GM19463 (cell line): ENCODE data around the gene RXRA.
"Not testable (repeated sequence)": the region's sequence is repeated elsewhere in the genome, so short reads cannot be mapped to it uniquely, and the experiment has no call there.

Source experiments
- ATAC-seq: cut with Tn5 transposase; IDR thresholded peaks from one replicate; pipeline ENCODE4 v1.9.1; 2021; ENCODE audit warnings: mild to moderate bottlenecking, moderate library complexity; ENCODE audit not compliant: unreplicated experiment

Gene RXRA

GRCh38 chr9:134307674-134308638 lies 18.3 kb upstream of the RXRA start:
- no peak for ATAC-seq

DNA sequence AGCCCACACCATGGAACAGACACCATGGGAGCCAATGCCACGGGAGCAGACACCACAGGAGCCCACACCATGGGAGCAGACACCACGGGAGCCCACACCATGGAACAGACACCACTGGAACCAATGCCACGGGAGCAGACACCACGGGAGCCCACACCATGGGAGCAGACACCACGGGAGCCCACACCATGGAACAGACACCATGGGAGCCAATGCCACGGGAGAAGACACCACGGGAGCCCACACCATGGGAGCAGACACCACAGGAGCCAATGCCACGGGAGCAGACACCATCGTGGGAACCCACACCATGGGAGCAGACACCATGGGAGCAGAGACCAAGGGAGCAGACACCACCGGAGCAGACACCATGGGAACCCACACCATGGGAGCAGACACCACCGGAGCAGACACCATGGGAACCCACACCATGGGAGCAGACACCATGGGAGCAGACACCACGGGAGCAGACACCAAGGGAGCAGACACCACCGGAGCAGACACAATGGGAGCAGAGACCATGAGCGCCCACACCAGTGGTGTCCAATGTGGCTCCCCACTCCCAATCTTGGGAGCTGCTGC lies 17.5 kb upstream of the RXRA start:
- ATAC-seq, result not testable (repeated sequence)

DNA sequence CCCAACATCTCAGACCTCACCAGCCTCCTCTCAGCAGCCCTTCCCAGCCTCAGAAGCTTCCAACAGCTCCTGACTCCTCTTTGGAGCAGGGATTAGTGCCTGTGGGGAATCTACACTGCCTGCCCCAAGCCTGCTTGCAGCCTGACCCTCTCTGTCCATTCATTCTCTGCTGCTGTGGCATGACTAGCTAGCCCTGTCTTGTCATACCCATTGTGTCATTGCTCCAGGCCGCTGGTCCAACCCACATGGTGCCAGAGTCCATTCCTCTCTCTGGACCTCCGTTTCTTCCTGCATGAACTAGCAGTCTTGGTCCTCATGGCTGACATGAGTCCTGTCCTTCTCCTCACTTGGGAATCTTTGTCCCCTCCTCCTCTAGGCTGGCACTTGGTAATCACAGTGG lies 12.8 kb upstream of the RXRA start:
- ATAC-seq, result no peak

DNA sequence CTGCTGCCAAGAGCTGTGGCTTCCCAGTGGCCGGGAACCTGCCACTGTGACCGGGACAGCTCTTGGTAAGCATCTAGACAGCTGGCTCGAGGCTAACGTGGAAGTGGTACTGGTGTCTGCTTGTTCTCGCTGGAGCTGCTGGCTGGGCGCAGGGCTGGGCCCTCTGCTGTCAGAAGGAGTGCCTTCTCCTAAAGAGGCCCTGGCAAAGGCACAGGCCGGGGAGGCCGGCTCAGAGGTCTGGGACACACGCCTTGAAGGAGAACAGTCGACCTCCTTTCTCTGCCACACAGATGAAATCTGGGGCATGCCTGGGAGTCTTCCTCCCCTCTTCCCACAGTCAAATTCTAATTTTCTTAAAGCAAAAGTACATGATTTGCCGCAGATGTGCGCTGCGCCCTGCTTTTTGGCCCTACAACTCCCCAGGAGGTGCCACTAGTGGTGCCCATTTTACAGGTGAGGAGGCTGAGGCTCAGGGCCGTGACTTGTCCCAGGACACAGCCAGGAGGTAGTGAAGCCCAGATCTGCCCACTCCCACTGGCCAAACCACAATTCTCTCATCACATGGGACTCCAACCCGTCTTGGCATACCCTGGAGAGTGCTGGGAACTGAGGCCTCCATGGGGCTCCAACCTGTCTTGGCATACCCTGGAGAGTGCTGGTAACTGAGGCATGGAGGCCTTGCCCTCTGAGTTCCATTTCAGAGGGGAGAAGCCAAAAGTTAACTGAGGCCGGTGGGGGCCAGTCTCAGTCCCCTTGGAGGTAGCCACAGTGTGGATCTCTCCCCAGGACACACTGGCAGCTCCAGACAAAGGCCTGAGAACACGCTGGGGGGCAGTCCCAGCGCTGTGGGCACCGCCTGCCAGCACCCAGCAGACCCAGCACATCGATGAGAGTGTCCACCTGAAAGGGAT lies 12.0 kb upstream of the RXRA start:
- no peak for ATAC-seq

DNA sequence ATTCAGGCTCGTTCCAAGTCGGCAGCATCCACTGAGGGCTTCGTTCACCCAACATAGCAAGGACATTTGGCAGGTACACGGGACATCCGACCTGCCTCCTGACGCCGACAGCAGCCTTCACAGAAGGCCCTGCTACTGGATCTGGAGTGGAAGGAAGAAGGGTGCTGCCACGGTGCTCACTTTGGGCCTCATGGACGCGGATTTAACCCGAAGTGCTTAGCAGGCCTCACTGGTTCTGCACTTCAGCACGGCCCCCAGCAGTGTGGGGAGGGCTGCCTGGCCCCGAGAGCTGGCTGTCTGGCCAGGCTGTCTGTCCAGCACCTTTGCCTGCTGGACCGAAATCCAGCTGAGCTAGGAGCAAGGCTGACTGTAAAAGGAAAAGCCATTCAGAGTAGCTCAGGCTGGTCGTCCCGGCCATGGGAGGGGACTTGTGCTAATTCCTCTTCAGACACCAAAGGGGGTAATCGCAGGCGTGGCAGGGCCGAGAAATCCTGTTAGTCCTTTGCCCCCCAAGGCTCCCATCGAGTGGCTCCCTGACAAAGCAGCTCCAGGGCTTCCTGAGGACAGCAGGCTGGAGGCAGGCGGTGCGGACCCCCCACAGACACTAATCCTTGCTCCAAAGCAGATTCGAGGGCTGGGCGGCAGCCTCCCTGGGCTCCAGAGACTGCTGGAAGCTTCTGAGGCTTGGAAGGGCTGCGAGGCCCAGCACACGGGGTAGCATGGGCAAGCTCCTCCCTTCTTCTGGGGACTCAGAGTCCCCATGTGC lies 11.1 kb upstream of the RXRA start:
- ATAC-seq, result no peak

GRCh38 chr9:134315716-134316448 lies 10.4 kb upstream of the RXRA start:
- no peak for ATAC-seq

DNA sequence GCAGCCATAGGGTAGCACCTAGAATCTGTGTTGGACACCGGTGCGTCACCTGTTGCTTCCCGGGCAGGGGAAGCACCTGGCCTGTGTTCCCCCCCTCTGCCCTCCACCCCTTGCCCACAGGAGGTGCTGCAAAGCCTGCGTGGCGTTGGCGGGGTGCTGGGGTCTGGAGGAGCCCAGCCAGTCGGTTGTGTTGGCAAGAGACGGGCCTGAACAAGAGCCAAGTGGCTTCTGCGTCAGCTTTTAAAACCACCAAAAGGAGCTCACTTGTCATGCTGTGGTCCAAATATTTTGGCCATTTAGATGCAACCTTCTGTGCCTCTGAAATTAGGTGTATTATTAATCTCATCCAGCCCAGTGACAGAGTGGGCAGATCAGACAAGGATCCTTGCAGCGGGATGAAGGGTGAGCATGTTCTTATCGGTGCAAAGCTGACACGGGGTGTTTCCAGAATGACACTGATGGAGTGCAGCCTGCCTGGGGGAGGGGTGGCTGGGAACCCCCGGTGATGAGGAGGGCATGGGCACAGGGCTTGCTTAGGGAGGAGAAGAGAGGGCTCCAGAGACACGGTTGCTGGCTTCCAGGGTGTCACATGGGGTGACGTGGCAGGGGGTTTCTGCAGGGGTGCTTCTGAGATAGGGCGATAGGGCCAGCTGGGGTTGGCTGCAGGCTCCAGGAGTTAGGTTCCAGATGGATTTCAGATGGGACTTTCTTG lies 9.7 kb upstream of the RXRA start:
- no peak for ATAC-seq

GRCh38 chr9:134317400-134317789 lies 8.9 kb upstream of the RXRA start:
- no peak for ATAC-seq

GRCh38 chr9:134317790-134318414 lies 8.4 kb upstream of the RXRA start:
- ATAC-seq, result no peak

- ATAC-seq, result no peak
Observed at GRCh38 chr9:134318481-134318891, 7.8 kb upstream of the RXRA start.

DNA sequence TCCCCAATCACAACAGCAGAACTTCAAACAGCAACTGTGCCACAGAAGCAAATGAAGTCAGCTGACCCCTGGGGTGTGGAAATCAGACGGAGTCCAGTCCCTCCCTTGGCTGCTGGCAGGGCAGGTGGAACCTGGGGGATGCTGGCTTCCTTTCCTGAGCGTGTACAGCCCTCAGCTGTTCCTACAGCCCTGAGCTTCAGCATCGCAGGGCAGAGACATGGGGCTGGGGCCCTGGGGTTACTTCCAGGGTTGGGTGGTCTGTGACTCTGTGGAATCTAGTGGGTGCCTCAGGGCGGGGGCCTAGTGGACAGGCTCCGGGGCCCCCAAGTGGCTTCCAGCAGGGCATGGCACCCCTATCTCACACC lies 7.3 kb upstream of the RXRA start:
- ATAC-seq, result no peak

DNA sequence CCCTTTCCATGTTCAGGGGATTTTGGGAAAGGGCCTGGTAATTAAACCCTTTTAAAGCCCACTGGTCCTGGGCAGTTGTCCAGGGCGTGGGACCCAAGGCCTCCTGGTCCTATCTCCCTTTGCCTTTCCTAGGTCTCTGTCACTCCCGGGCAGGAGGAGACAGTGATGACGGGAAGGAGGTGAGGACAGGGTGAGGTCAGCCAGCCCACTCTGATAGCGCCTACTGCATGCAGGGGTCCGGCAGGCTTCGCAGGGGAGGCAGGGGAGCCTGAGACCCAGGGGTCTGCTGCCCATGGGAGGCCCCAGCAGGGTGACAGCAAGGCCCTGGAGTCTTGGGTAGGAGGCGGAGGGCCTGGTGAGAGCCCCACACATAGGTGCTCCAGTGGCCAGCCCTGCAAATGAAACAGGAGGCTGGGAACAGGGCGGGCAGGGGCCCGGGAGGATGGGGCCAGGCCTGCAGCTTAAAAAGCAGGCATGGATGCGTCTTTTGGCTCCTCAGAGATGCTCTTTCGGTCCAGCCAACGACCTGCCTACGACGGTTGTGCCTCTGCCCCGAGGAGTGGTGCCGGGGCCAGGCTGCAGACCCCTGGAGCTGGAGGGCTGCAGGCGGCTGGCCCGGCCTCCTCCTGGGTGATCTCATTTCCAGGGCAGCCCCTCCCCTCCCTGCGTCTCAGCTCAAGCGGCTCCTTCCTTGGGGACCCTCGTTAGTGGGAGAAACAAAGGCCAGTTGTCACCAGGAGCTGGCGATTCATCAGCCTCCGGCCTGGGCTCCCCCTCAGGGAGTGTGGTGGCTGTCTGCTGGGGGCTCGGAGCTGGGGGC lies 6.7 kb upstream of the RXRA start:
- ATAC-seq, result no peak

DNA sequence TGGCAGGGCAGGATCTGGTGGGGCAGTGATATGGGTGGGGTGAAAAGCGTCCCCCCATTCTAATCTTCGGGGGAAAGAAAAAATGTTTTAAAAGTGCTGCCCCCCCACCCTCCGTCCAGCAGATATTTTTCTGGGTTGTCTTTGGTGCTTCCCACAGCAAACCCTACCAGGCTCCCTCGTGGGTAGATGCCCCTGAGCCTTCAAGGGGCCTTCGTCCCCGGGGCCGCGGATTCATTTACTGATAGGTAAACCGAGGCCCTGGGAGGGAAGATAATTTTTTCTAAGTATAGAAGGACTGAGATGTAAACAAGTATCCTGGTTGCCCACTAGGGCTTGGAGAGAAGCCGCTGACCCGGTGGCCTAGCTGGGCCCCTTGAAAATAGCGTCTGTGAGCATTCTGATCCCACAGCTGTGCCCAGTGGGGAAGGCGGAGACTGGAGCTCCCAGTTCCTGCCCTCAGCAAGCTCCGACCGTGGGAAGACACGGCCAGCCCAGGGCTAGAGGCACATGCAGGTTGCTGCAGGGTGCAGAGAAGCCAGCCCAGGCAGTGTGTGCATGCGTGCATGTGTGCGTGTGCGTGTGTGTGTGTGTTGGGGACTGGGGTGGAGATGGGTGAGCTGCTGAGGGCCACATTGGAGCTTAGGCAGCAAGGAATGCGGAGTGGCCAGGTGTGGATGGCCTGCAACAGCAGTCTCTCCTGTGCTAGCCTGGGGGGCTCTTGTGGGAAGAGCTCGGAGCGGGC lies 6.0 kb upstream of the RXRA start:
- no peak for ATAC-seq

DNA sequence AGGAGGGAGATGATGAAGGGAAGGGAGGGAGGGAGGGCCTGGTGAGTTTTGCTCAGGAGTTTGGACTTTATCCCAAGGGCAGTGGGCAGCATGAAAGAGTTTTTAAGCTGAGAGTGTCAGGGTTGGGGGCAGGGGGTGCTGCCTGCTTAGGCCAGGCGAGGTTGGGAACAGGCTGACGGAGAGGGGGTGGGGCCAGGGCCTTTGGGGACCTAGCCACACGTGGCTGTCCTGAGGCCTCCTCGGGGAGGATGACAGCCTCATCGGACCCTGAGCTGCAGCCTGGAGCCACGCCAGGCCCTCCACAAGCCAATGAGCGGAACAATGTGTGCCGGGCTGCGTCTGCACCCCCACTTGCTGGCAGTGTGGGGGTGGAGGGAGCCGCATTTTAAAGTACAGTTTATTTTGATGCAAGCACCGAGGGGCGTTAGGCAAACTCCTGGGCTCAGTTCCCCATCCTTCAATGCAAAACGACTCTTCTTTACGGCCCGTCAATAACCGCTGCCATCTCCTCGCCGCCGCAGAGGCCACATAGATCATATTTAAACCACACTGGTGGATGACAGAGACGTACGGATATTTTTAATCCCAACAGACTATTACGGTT lies 5.3 kb upstream of the RXRA start:
- no peak for ATAC-seq

- no peak for ATAC-seq
Observed at GRCh38 chr9:134321531-134321930, 4.7 kb upstream of the RXRA start.

- no peak for ATAC-seq
Observed at GRCh38 chr9:134321946-134322741, 4.1 kb upstream of the RXRA start.
